Sigmoid colon (tissue), 7 donors: Measurements from ENCODE around the gene ANKRD44. TPM values are rescaled to one million over a fixed set of nuclear protein-coding genes. Genes with fewer than 3 reads are reported as not detected.

ENCODE experiments used
- DNase-seq: peaks from one replicate; pipeline ENCODE4 v3.0.0-alpha.2; 2019
- H3K27ac ChIP-seq, 4 donors: fragments of 200-600 bp; sonication (generic); one replicate each; pipeline ENCODE4 v1.5.1; 2016 to 2019; ENCODE audit warnings: mild to moderate bottlenecking in 1 of 4
- H3K27me3 ChIP-seq, 3 donors: fragments of 200-600 bp; sonication (generic); one replicate each; pipeline ENCODE4 v1.5.1; 2019; ENCODE audit warnings: mild to moderate bottlenecking in 1 of 3
- H3K36me3 ChIP-seq, 4 donors: fragments of 200-600 bp; sonication (generic); one replicate each; pipeline ENCODE4 v1.5.1; 2016 to 2019
- H3K4me1 ChIP-seq, 4 donors: fragments of 200-600 bp; sonication (generic); one replicate each; pipeline ENCODE4 v1.5.1; 2017 to 2019
- H3K4me3 ChIP-seq, 4 donors: fragments of 200-600 bp; sonication (generic); one replicate each; pipeline ENCODE4 v1.5.1; 2017 to 2019; ENCODE audit warnings: mild to moderate bottlenecking in 2 of 4, moderate library complexity in 1 of 4
- H3K9me3 ChIP-seq, 4 donors: fragments of 200-600 bp in 3 of 4; sonication (generic) in 3 of 4; one replicate each; pipeline versions ENCODE4 v1.5.1 to v1.6.1; 2013 to 2019
- EP300 ChIP-seq, 4 donors: sonication (generic); formaldehyde crosslinking; IDR thresholded peaks; one replicate each; pipeline ENCODE4 v1.6.1; 2017; ENCODE audit warnings: antibody characterized with exemption in 4 of 4
- POLR2A ChIP-seq, 2 donors: fragments of 450-650 bp; IDR thresholded peaks; one replicate each; pipeline ENCODE4 v1.6.1; 2016; ENCODE audit warnings: antibody characterized with exemption in 2 of 2, mild to moderate bottlenecking in 2 of 2, moderate library complexity in 2 of 2
- POLR2AphosphoS5 ChIP-seq, 4 donors: sonication (generic); formaldehyde crosslinking; IDR thresholded peaks; one replicate each; pipeline ENCODE4 v1.6.1; 2017; ENCODE audit warnings: antibody characterized with exemption in 4 of 4
- WGBS, 2 donors: extraction: QIAGEN DNeasy Blood & Tissue Kit; methylation state at CpG; one replicate each; pipeline ENCODE4 v1.1.7; 2013; 5-methylcytosine and 5-hydroxymethylcytosine counted together
- intact Hi-C: fragments of 100-400 bp; cut with DNase I; formaldehyde crosslinking; loops from one replicate; pipeline ENCODE4 v1.15.1; 2023
- polyA plus RNA-seq, 3 donors: library from polyadenylated mRNA; stranded (reverse); fragments of 200-250 nt; gene quantifications; one replicate each; pipeline ENCODE4 v1.2.3, GENCODE V29; 2013
- total RNA-seq, 4 donors: library from RNA; depleted of rRNA; stranded (reverse); fragments of >200 nt; gene quantifications; one replicate each; pipeline ENCODE4 v1.1.0, GENCODE V29; 2016
- TF ChIP-seq, protein P1 (sequence below), 4 experiments: fragments of 450-650 bp in 3 of 4; fragments of 200-600 bp in 1 of 4; IDR thresholded peaks; one replicate each; pipeline ENCODE4 v1.5.1; 2016 to 2019; ENCODE audit warnings: antibody characterized with exemption in 4 of 4, mild to moderate bottlenecking in 3 of 4, moderate library complexity in 2 of 4
- donor health status: healthy with polysubstance abuse.
- donor health status: Bipolar disorder and iron deficiency.
- donor health status: healthy.

ANKRD44 gene
- total and polyA plus RNA-seq, 7 donors: 1.2 to 41.1 (median 34.2) TPM

GRCh38 chr2:196963961-196964360 is 346.6 kb downstream of the ANKRD44 start:
- no peaks in the 10 kb centered on the region for H3K4me1 ChIP-seq

DNA sequence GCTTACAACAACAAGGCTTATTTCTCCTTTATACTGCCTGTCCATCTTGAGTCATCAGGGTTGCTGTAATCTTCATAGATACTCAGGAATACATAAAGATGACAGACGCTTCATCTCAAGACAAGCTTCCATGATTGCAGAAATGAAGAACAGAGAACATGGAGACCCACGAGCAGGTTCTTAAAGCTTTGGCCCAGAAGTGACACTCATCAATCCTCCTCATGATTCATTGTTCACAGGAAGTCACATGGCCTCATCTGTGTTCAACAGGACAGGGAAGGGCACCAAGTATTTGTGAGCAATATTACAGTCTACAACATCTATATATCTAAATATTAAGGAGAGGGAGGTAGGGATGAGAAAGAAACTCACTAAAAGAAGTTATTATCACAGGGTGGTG is 347.5 kb downstream of the ANKRD44 start:
- TF ChIP-seq, protein P1, sequence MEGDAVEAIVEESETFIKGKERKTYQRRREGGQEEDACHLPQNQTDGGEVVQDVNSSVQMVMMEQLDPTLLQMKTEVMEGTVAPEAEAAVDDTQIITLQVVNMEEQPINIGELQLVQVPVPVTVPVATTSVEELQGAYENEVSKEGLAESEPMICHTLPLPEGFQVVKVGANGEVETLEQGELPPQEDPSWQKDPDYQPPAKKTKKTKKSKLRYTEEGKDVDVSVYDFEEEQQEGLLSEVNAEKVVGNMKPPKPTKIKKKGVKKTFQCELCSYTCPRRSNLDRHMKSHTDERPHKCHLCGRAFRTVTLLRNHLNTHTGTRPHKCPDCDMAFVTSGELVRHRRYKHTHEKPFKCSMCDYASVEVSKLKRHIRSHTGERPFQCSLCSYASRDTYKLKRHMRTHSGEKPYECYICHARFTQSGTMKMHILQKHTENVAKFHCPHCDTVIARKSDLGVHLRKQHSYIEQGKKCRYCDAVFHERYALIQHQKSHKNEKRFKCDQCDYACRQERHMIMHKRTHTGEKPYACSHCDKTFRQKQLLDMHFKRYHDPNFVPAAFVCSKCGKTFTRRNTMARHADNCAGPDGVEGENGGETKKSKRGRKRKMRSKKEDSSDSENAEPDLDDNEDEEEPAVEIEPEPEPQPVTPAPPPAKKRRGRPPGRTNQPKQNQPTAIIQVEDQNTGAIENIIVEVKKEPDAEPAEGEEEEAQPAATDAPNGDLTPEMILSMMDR (IDR thresholded peaks at IDR 0.05): no peak
- no peak for TF ChIP-seq POLR2AphosphoS5 (IDR thresholded peaks at IDR 0.05)
- intact Hi-C loops: no loop called here
- Histone ChIP-seq H3K27ac (no peak overlapping the region), H3K27me3 (no peaks in the 10 kb centered on the region), H3K36me3 (no peaks in the 10 kb centered on the region), H3K4me1 (no peaks in the 10 kb centered on the region), H3K4me3 (no peak overlapping the region), H3K9me3 (no peaks in the 10 kb centered on the region)
- no peak for DNase-seq
- WGBS, 2 donors: 83 to 92% methylated on average over 2 of the region's 2 CpGs

More at GRCh38 chr2:196963961-196964360, 346.6 kb downstream of the ANKRD44 start:
- H3K36me3 ChIP-seq: no peaks in the 10 kb centered on the region
- H3K4me3 ChIP-seq: no peak overlapping the region
- TF ChIP-seq POLR2A (IDR thresholded peaks at IDR 0.05): no peak
- TF ChIP-seq POLR2AphosphoS5 (IDR thresholded peaks at IDR 0.05): no peak
- TF ChIP-seq, protein P1 (IDR thresholded peaks at IDR 0.05): no peak
- no peak for TF ChIP-seq EP300 (IDR thresholded peaks at IDR 0.05)
- intact Hi-C loops: no loop called here
- H3K27me3 ChIP-seq: no peaks in the 10 kb centered on the region
- DNase-seq: no peak
- no peak overlapping the region for H3K27ac ChIP-seq
- WGBS, 2 donors: 85 to 92% methylated on average over 1 of the region's 1 CpG
- H3K9me3 ChIP-seq: no peaks in the 10 kb centered on the region

DNA sequence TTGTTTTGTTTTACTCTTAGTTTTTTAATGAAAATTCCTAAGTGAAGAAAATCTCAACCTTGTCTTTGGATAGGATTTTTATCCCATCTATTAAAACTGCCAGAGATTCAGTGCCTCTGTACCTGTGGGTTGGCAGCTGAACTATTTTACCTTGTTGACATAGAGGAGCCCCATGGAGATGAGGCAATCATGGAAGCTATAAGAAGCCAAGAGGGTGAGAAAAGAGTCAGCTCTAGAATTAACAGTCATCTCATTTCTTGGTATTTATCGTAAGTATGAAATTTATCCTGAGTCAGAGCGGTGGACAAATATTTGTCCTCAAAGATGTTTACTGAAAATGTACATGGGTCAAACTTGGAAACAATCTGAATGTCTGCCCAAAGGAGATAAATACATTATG is 348.3 kb downstream of the ANKRD44 start:
- 90 to 92% methylated on average over 2 of the region's 2 CpGs for WGBS, 2 donors
- TF ChIP-seq EP300 (IDR thresholded peaks at IDR 0.05) (no peak), POLR2A (IDR thresholded peaks at IDR 0.05) (no peak), POLR2AphosphoS5 (IDR thresholded peaks at IDR 0.05) (no peak)
- TF ChIP-seq, protein P1 (IDR thresholded peaks at IDR 0.05): no peak
- intact Hi-C loops: no loop called here

GRCh38 chr2:196961889-196962288 is 348.7 kb downstream of the ANKRD44 start:
- TF ChIP-seq POLR2AphosphoS5 (IDR thresholded peaks at IDR 0.05) (no peak), POLR2A (IDR thresholded peaks at IDR 0.05) (no peak)
- Histone ChIP-seq H3K9me3 (no peaks in the 10 kb centered on the region), H3K27me3 (no peaks in the 10 kb centered on the region), H3K4me3 (no peak overlapping the region), H3K4me1 (no peaks in the 10 kb centered on the region), H3K36me3 (no peaks in the 10 kb centered on the region), H3K27ac (no peak overlapping the region)
- intact Hi-C loops: no loop called here
- DNase-seq: no peak

More for the DNA sequence above, 348.3 kb downstream of the ANKRD44 start:
- H3K9me3 ChIP-seq: no peaks in the 10 kb centered on the region
- H3K4me3 ChIP-seq: no peak overlapping the region
- H3K27ac ChIP-seq: no peak overlapping the region
- no peak for DNase-seq
- no peaks in the 10 kb centered on the region for H3K36me3 ChIP-seq
- no peaks in the 10 kb centered on the region for H3K27me3 ChIP-seq
- no peaks in the 10 kb centered on the region for H3K4me1 ChIP-seq

DNA sequence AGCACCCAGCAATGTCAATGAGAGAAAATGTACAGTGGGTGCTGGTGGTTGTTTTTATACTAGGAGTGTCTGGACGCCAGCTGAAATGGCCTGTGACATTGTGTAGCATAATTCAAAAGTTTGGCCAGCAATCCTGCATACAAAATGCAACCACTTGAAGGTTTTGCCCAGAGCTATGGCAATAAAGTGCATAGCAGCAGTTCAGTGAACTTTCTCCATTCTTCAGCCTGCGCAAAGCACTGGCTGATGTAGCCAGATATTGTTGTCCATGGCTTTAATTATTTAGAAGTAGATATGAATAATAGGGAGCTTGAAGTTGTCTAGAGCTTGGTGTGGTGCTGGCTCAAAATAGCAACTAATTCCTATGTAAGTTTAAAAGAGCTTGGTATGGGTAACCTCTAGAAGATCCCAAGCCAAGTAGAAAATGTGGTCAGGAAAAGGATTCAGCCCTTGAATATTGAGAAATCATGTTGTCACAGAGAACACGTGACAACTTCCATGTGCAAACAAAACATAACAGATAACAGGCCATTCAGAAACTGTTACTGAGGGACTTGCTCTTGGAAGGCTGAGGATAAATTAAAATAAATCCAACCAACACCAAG is 350.7 kb downstream of the ANKRD44 start:
- no peaks in the 10 kb centered on the region for H3K4me1 ChIP-seq
- no peaks in the 10 kb centered on the region for H3K27me3 ChIP-seq
- no peaks in the 10 kb centered on the region for H3K36me3 ChIP-seq
- H3K4me3 ChIP-seq: no peak overlapping the region
- 71 to 83% methylated on average over 3 of the region's 3 CpGs for WGBS, 2 donors
- TF ChIP-seq, protein P1 (IDR thresholded peaks at IDR 0.05): no peak
- no peak for TF ChIP-seq POLR2A (IDR thresholded peaks at IDR 0.05)
- TF ChIP-seq POLR2AphosphoS5 (IDR thresholded peaks at IDR 0.05): no peak
- no peak for TF ChIP-seq EP300 (IDR thresholded peaks at IDR 0.05)
- intact Hi-C loops: no loop called here
- no peak for DNase-seq
- H3K27ac ChIP-seq: no peak overlapping the region
- no peaks in the 10 kb centered on the region for H3K9me3 ChIP-seq
